AG10803 (cell line): Measurements from ENCODE around the gene GAGE12D.
"Not testable (repeated sequence)": the region's sequence is repeated elsewhere in the genome, so short reads cannot be mapped to it uniquely, and the experiment has no call there.

Experiments used
- DNase-seq: peaks from one replicate; pipeline ENCODE4 v3.0.0; 2010; ENCODE audit warnings: low read depth
- H3K4me3 ChIP-seq: 2 replicates; pipeline ENCODE4 v1.5.1; 2011; ENCODE audit warnings: mild to moderate bottlenecking, low read length, control low read depth

GAGE12D gene, protein sequence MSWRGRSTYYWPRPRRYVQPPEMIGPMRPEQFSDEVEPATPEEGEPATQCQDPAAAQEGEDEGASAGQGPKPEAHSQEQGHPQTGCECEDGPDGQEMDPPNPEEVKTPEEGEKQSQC

DNA sequence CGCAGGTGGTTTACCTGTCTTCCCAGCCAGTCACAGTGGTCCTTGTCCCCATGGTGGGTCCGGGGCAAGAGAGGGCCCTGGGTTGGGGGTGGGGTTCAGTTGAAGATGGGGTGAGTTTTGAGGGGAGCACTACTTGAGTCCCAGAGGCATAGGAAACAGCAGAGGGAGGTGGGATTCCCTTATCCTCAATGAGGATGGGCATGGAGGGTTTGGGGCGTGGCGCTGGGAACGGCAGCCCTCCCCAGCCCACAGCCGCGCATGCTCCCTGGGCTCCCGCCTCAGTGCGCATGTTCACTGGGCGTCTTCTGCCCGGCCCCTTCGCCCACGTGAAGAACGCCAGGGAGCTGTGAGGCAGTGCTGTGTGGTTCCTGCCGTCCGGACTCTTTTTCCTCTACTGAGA, at the start of gene GAGE12D:
Gene GAGE12D, plus strand, starts transcription at position 301 of the 400 bp plus-strand sequence. CDS start 1,155 bp downstream, outside the sequence.
- DNase-seq, H3K4me3 ChIP-seq: not testable (repeated sequence)

- not testable (repeated sequence) for DNase-seq, H3K4me3 ChIP-seq
These were observed 9.7 kb upstream of the GAGE12D start, which contains the start of gene GAGE12C for GRCh38 chrX:49531877-49532276. Gene GAGE12C, plus strand, starts transcription at chrX:49532177. Its CDS starts 1,155 bp downstream, at chrX:49533332.

GRCh38 chrX:49550989-49551388, 9.5 kb downstream of the GAGE12D start, which contains the start of gene GAGE12E:
Gene GAGE12E, plus strand, starts transcription at chrX:49551289. Its CDS starts 1,155 bp downstream, at chrX:49552444.
- DNase-seq, H3K4me3 ChIP-seq: not testable (repeated sequence)

- not testable (repeated sequence) for H3K4me3 ChIP-seq, DNase-seq
These were observed 19.0 kb downstream of the GAGE12D start, which contains the start of gene GAGE12F for GRCh38 chrX:49560542-49560941. Gene GAGE12F, plus strand, starts transcription at chrX:49560842. Its CDS starts 1,155 bp downstream, at chrX:49561997.

DNA sequence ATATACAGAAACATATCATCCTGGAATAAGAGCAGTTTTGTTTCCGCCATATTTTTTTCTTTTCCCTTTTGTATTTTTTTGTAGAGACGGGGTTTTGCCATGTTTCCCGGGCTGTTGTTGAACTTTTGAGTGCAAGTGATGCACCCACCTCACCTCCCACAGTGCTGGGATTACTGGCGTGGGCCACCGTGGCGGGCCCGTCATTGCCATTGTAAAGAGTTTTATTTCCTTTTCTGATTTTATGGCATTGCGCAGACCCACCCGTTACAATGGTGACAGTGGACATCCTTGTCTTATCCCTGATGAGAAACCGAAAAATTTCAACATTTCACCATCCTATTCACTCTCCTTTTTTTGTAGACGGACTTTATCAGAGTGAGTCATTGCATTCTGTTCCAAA, 27.2 kb downstream of the GAGE12D start:
- not testable (repeated sequence) for DNase-seq, H3K4me3 ChIP-seq

GRCh38 chrX:49569152-49569551, 27.6 kb downstream of the GAGE12D start:
- not testable (repeated sequence) for H3K4me3 ChIP-seq

DNA sequence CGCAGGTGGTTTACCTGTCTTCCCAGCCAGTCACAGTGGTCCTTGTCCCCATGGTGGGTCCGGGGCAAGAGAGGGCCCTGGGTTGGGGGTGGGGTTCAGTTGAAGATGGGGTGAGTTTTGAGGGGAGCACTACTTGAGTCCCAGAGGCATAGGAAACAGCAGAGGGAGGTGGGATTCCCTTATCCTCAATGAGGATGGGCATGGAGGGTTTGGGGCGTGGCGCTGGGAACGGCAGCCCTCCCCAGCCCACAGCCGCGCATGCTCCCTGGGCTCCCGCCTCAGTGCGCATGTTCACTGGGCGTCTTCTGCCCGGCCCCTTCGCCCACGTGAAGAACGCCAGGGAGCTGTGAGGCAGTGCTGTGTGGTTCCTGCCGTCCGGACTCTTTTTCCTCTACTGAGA, 28.6 kb downstream of the GAGE12D start, which contains the start of gene GAGE12G:
Gene GAGE12G, plus strand, starts transcription at position 301 of the 400 bp plus-strand sequence. CDS start 1,155 bp downstream, outside the sequence.
- DNase-seq, H3K4me3 ChIP-seq: not testable (repeated sequence)

More at GRCh38 chrX:49569152-49569551, 27.6 kb downstream of the GAGE12D start:
- DNase-seq: not testable (repeated sequence)

DNA sequence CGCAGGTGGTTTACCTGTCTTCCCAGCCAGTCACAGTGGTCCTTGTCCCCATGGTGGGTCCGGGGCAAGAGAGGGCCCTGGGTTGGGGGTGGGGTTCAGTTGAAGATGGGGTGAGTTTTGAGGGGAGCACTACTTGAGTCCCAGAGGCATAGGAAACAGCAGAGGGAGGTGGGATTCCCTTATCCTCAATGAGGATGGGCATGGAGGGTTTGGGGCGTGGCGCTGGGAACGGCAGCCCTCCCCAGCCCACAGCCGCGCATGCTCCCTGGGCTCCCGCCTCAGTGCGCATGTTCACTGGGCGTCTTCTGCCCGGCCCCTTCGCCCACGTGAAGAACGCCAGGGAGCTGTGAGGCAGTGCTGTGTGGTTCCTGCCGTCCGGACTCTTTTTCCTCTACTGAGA, 38.1 kb downstream of the GAGE12D start, which contains the start of gene GAGE12H:
Gene GAGE12H, plus strand, starts transcription at position 301 of the 400 bp plus-strand sequence. CDS start 1,155 bp downstream, outside the sequence.
- DNase-seq, H3K4me3 ChIP-seq: not testable (repeated sequence)

DNA sequence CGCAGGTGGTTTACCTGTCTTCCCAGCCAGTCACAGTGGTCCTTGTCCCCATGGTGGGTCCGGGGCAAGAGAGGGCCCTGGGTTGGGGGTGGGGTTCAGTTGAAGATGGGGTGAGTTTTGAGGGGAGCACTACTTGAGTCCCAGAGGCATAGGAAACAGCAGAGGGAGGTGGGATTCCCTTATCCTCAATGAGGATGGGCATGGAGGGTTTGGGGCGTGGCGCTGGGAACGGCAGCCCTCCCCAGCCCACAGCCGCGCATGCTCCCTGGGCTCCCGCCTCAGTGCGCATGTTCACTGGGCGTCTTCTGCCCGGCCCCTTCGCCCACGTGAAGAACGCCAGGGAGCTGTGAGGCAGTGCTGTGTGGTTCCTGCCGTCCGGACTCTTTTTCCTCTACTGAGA, 47.7 kb downstream of the GAGE12D start, which contains the start of gene GAGE2A:
Gene GAGE2A, plus strand, starts transcription at position 301 of the 400 bp plus-strand sequence. CDS start 1,155 bp downstream, outside the sequence.
- H3K4me3 ChIP-seq, DNase-seq: not testable (repeated sequence)

- DNase-seq, H3K4me3 ChIP-seq: not testable (repeated sequence)
These were observed 48.4 kb downstream of the GAGE12D start for GRCh38 chrX:49589769-49590478.

GRCh38 chrX:49590488-49590887, 49.0 kb downstream of the GAGE12D start:
- not testable (repeated sequence) for DNase-seq, H3K4me3 ChIP-seq
